SU-DHL-6 (cell line): ENCODE results near the gene ZNF112.

Source experiments
- CTCF ChIP-seq: fragments of 200-600 bp; sonication (generic); IDR thresholded peaks from one replicate; pipeline ENCODE4 v1.5.1; 2017; ENCODE audit warnings: antibody characterized with exemption, mild to moderate bottlenecking, low read length, moderate library complexity; ENCODE audit not compliant: insufficient read depth, poor library complexity, severe bottlenecking
- EZH2phosphoT487 ChIP-seq: fragments of 200-600 bp; sonication (generic), shearing (Covaris generic); conservative IDR thresholded peaks from 2 replicates; pipeline ENCODE4 v1.6.1; 2018; ENCODE audit warnings: mild to moderate bottlenecking, antibody characterized with exemption, low read length, moderate library complexity, mixed read lengths

GRCh38 chr19:44344255-44344654 is 12.2 kb downstream of the ZNF112 start:
- TF ChIP-seq CTCF (no peak), EZH2phosphoT487 (no peak)
